ENCODE results near the gene CROCC2. TPM values are rescaled to one million over a fixed set of nuclear protein-coding genes. Genes with fewer than 3 reads are reported as not detected.
A peak's percentile ranks its signal among the peaks of the same experiment; 100 is the strongest.

The CROCC2 gene
- total RNA-seq, 3 donors from 2014 or later = 0.07 to 0.19 TPM; not detected in 1

- ATAC-seq = no peak
- H3K9me3 ChIP-seq = no peaks in the 10 kb centered on the region
- intact Hi-C loops (cut with DNase I, micrococcal nuclease) = no loop called here
- H3K4me3 ChIP-seq = no peak overlapping the region
- TF ChIP-seq, protein P1, sequence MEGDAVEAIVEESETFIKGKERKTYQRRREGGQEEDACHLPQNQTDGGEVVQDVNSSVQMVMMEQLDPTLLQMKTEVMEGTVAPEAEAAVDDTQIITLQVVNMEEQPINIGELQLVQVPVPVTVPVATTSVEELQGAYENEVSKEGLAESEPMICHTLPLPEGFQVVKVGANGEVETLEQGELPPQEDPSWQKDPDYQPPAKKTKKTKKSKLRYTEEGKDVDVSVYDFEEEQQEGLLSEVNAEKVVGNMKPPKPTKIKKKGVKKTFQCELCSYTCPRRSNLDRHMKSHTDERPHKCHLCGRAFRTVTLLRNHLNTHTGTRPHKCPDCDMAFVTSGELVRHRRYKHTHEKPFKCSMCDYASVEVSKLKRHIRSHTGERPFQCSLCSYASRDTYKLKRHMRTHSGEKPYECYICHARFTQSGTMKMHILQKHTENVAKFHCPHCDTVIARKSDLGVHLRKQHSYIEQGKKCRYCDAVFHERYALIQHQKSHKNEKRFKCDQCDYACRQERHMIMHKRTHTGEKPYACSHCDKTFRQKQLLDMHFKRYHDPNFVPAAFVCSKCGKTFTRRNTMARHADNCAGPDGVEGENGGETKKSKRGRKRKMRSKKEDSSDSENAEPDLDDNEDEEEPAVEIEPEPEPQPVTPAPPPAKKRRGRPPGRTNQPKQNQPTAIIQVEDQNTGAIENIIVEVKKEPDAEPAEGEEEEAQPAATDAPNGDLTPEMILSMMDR (IDR thresholded peaks at IDR 0.05) = no peak
- peaks cover 35% of the 10 kb centered on the region for H3K4me1 ChIP-seq (ENCODE audit: low read depth)
- H3K36me3 ChIP-seq (ENCODE audit: low read depth) = no peaks in the 10 kb centered on the region
- peak in 2 of 3 donors; percentile 52 to 53 for DNase-seq
Measured at GRCh38 chr2:240874715-240875227, 31.4 kb upstream of the CROCC2 start.

- ATAC-seq (no peak), DNase-seq (peak in 1 of 3 donors; percentile 39)
- TF ChIP-seq, protein P1 (IDR thresholded peaks at IDR 0.05) = no peak
- Histone ChIP-seq H3K4me1 (ENCODE audit: low read depth) (peaks cover 35% of the 10 kb centered on the region), H3K36me3 (ENCODE audit: low read depth) (no peaks in the 10 kb centered on the region), H3K9me3 (no peaks in the 10 kb centered on the region), H3K4me3 (no peak overlapping the region)
- intact Hi-C loops (cut with DNase I, micrococcal nuclease) = no loop called here
Measured at GRCh38 chr2:240875228-240876034, 30.7 kb upstream of the CROCC2 start.

GRCh38 chr2:240876035-240876474, 30.1 kb upstream of the CROCC2 start:
- TF ChIP-seq, protein P1 (IDR thresholded peaks at IDR 0.05) = no peak
- ATAC-seq = peak; percentile 8
- DNase-seq = peak in 1 of 3 donors; percentile 49

DNA sequence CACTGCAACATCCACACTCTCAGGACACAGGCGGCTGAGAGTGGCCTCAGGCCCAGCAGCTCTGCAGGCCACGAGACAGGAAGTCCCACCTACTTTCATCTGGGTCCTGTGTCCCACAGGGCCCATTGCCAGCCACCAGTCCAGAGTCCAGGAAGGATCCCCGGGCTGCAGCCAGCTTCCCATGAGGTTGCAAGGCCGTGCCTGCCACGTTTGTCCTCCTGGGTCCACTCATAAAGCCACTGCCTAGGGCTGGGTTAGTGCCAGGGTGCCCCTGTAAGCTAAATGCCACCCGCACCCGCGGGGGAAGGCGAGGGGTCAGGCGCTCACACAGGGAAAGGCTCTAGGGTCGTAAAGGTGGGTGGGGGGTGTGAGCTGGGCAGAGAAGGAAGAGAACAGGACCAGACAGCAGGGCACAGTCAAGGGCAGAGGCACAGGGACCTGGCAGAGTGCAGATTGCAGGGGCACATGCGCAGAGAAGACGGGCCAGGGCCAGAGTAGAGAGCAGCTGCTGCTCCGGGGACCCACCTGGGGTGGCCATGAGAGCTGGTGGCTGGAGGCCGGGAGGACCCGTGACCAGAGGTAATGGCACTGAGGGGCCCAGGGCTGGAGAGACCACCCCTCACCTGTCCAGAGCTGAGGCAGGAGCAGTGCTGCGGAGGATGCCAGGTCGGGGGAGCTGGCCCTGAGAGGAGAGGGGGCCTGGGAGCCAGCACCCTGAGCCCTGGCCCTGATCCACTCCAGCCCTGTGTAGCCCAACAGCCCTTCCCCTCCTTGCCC, 29.5 kb upstream of the CROCC2 start:
- no peaks in the 10 kb centered on the region for H3K9me3 ChIP-seq
- H3K4me1 ChIP-seq (ENCODE audit: low read depth) = peaks cover 35% of the 10 kb centered on the region
- DNase-seq = peak; percentile 82 to 90 (median 86)
- peak; percentile 78 for ATAC-seq
- intact Hi-C loops (cut with DNase I, micrococcal nuclease) = no loop called here
- TF ChIP-seq, protein P1 (IDR thresholded peaks at IDR 0.05) = no peak
- H3K36me3 ChIP-seq (ENCODE audit: low read depth) = no peaks in the 10 kb centered on the region
- no peak overlapping the region for H3K4me3 ChIP-seq

More at GRCh38 chr2:240876035-240876474, 30.1 kb upstream of the CROCC2 start:
- Histone ChIP-seq H3K4me3 (no peak overlapping the region), H3K36me3 (ENCODE audit: low read depth) (no peaks in the 10 kb centered on the region), H3K9me3 (no peaks in the 10 kb centered on the region), H3K4me1 (ENCODE audit: low read depth) (peaks cover 35% of the 10 kb centered on the region)
- intact Hi-C loops (cut with DNase I, micrococcal nuclease) = no loop called here

DNA sequence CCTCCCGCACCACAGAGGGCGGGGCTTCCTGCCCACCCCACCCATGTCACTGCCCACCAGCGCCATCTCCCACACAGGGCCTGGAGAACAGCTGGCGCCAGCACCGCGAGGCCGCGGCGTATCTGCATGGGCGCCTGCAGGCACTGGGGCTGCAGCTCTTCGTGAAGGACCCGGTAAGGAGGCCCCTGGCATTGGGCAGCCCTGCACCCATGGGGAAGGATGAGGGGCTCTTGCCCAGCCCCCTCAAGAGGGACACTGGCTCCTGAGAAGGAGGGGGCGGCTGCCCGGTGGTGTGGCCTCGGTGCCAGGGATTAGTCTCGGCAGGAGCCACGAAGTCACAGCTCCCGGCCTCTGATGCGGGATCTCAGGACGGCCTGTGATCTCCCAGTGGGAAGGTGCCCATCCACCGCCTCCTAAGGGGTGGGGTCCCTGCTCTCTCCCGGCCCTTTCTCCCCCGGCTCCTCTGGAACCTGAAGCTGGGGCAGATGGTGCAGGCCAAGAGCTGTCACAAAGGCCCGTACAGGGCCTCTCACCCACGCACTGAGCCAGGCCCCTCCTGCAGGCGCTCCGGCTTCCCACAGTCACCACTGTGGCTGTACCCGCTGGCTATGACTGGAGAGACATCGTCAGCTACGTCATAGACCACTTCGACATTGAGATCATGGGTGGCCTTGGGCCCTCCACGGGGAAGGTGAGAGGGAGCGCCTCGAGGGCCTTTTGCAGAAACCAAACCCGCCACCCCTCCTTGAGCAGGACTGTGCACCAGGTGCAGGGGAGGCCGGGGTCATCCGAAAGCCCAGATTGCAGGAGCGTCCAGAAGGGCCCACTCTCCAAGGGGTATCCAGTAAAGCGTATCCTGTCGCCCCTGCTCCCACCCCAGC, 28.4 kb upstream of the CROCC2 start:
- ATAC-seq (no peak), DNase-seq (peak in 1 of 3 donors; percentile 50)
- H3K4me1 ChIP-seq (ENCODE audit: low read depth) = peaks cover 35% of the 10 kb centered on the region

More for the DNA sequence above, 28.4 kb upstream of the CROCC2 start:
- TF ChIP-seq, protein P1 (IDR thresholded peaks at IDR 0.05) = no peak
- H3K4me3 ChIP-seq = no peak overlapping the region
- intact Hi-C loops (cut with DNase I, micrococcal nuclease) = no loop called here
- H3K9me3 ChIP-seq = no peaks in the 10 kb centered on the region
- no peaks in the 10 kb centered on the region for H3K36me3 ChIP-seq (ENCODE audit: low read depth)

All from mucosa of descending colon (tissue), 3 donors.